Liver (tissue), 3 donors: ENCODE measurements around the gene SDHAF1.

Experiments used
- FOXA1 ChIP-seq: IDR thresholded peaks from 2 replicates; pipeline ENCODE4 v1.6.1; 2016; ENCODE audit warnings: antibody characterized with exemption
- JUND ChIP-seq, 2 donors: IDR thresholded peaks; 2 replicates each; pipeline ENCODE4 v1.6.1; 2016; ENCODE audit warnings: antibody characterized with exemption in 2 of 2
- RAD21 ChIP-seq, 2 donors: IDR thresholded peaks; 2 replicates each; pipeline ENCODE4 v1.6.1; 2016; ENCODE audit warnings: antibody characterized with exemption in 2 of 2, mild to moderate bottlenecking in 2 of 2
- SP1 ChIP-seq: IDR thresholded peaks from 2 replicates; pipeline ENCODE4 v1.6.1; 2018; ENCODE audit warnings: antibody characterized with exemption, mild to moderate bottlenecking
- TAF1 ChIP-seq: conservative IDR thresholded peaks from 2 replicates; pipeline ENCODE4 v1.6.1; 2016; ENCODE audit warnings: antibody characterized with exemption, mild to moderate bottlenecking
- YY1 ChIP-seq: IDR thresholded peaks from 2 replicates; pipeline ENCODE4 v1.6.1; 2016; ENCODE audit warnings: antibody characterized with exemption, mild to moderate bottlenecking
- TF ChIP-seq, protein P1 (sequence below): fragments of 150-350 bp; IDR thresholded peaks from 2 replicates; pipeline ENCODE4 v1.5.1; 2017; ENCODE audit warnings: improper control_type of control experiment, low read depth, low read length; ENCODE audit not compliant: missing input control
- TF ChIP-seq, protein P2 (sequence below): IDR thresholded peaks from 2 replicates; pipeline ENCODE4 v1.6.1; 2016; ENCODE audit warnings: antibody characterized with exemption, mild to moderate bottlenecking
- TF ChIP-seq, protein P3 (sequence below): IDR thresholded peaks from 2 replicates; pipeline ENCODE4 v1.6.1; 2016; ENCODE audit warnings: antibody characterized with exemption
- donor health status: healthy.
- donor health status: healthy.

DNA sequence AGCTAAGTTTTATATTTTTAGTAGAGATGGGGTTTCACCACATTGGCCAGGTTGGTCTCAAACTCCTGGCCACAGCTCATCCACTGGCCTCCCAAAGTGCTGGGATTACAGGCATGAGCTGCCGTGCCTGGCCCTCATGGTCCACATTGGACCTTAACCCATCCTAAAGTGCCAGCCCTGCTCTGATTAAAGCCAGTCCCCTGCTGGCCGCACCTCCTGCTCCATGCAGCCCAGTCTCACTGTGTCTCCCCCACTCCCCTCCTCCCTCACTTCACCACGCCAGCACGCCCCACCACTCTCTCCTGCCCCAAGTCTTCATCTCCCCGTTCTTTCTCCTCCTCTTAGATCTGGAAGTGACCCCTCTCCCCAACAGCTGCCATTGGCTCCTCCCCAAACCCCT is 16.7 kb upstream of the SDHAF1 start:
- TF ChIP-seq, protein P1, sequence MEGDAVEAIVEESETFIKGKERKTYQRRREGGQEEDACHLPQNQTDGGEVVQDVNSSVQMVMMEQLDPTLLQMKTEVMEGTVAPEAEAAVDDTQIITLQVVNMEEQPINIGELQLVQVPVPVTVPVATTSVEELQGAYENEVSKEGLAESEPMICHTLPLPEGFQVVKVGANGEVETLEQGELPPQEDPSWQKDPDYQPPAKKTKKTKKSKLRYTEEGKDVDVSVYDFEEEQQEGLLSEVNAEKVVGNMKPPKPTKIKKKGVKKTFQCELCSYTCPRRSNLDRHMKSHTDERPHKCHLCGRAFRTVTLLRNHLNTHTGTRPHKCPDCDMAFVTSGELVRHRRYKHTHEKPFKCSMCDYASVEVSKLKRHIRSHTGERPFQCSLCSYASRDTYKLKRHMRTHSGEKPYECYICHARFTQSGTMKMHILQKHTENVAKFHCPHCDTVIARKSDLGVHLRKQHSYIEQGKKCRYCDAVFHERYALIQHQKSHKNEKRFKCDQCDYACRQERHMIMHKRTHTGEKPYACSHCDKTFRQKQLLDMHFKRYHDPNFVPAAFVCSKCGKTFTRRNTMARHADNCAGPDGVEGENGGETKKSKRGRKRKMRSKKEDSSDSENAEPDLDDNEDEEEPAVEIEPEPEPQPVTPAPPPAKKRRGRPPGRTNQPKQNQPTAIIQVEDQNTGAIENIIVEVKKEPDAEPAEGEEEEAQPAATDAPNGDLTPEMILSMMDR, result no peak
- TF ChIP-seq, protein P2, sequence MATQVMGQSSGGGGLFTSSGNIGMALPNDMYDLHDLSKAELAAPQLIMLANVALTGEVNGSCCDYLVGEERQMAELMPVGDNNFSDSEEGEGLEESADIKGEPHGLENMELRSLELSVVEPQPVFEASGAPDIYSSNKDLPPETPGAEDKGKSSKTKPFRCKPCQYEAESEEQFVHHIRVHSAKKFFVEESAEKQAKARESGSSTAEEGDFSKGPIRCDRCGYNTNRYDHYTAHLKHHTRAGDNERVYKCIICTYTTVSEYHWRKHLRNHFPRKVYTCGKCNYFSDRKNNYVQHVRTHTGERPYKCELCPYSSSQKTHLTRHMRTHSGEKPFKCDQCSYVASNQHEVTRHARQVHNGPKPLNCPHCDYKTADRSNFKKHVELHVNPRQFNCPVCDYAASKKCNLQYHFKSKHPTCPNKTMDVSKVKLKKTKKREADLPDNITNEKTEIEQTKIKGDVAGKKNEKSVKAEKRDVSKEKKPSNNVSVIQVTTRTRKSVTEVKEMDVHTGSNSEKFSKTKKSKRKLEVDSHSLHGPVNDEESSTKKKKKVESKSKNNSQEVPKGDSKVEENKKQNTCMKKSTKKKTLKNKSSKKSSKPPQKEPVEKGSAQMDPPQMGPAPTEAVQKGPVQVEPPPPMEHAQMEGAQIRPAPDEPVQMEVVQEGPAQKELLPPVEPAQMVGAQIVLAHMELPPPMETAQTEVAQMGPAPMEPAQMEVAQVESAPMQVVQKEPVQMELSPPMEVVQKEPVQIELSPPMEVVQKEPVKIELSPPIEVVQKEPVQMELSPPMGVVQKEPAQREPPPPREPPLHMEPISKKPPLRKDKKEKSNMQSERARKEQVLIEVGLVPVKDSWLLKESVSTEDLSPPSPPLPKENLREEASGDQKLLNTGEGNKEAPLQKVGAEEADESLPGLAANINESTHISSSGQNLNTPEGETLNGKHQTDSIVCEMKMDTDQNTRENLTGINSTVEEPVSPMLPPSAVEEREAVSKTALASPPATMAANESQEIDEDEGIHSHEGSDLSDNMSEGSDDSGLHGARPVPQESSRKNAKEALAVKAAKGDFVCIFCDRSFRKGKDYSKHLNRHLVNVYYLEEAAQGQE, result no peak
- TF ChIP-seq RAD21 (IDR thresholded peaks at IDR 0.05) (no peak), JUND (IDR thresholded peaks at IDR 0.05) (no peak), TAF1 (no peak), YY1 (no peak), SP1 (no peak), FOXA1 (no peak)
- TF ChIP-seq, protein P3, sequence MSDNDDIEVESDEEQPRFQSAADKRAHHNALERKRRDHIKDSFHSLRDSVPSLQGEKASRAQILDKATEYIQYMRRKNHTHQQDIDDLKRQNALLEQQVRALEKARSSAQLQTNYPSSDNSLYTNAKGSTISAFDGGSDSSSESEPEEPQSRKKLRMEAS, result no peak
